ENCODE data around the gene PILRA. TPM values are rescaled to one million over a fixed set of nuclear protein-coding genes. Genes with fewer than 3 reads are reported as not detected.

Gene PILRA
- total RNA-seq, 1 donor from 2014 or later = 25.8 TPM

DNA sequence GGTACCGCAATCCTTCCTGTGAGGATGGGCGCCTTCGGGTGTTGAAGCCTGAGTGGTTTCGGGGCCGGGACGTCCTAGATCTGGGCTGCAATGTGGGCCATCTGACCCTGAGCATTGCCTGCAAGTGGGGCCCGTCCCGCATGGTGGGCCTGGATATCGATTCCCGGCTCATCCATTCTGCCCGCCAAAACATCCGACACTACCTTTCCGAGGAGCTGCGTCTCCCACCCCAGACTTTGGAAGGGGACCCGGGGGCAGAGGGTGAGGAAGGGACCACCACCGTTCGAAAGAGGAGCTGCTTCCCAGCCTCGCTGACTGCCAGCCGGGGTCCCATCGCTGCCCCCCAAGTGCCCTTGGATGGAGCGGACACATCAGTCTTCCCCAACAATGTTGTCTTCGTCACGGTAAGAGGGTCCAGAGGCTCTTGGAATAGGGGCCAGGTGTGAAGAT is 58.0 kb downstream of the PILRA start:
- peak overlapping the region; percentile 99 to 100 for H3K27ac ChIP-seq
- H3K36me3 ChIP-seq = peaks cover 11 to 26% of the 10 kb centered on the region in 2 donors
- intact Hi-C loops (cut with DNase I) = loop anchor here (10.0 kb wide), 1 partner anchor 813 kb away; the partner anchor contains the start of gene FIS1
- peak in 1 of 2 donors; percentile 70 for DNase-seq (ENCODE audit: low spot score in 2 of 2)
- no peaks in the 10 kb centered on the region for H3K27me3 ChIP-seq
- TF ChIP-seq, protein P1, sequence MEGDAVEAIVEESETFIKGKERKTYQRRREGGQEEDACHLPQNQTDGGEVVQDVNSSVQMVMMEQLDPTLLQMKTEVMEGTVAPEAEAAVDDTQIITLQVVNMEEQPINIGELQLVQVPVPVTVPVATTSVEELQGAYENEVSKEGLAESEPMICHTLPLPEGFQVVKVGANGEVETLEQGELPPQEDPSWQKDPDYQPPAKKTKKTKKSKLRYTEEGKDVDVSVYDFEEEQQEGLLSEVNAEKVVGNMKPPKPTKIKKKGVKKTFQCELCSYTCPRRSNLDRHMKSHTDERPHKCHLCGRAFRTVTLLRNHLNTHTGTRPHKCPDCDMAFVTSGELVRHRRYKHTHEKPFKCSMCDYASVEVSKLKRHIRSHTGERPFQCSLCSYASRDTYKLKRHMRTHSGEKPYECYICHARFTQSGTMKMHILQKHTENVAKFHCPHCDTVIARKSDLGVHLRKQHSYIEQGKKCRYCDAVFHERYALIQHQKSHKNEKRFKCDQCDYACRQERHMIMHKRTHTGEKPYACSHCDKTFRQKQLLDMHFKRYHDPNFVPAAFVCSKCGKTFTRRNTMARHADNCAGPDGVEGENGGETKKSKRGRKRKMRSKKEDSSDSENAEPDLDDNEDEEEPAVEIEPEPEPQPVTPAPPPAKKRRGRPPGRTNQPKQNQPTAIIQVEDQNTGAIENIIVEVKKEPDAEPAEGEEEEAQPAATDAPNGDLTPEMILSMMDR (IDR thresholded peaks at IDR 0.05) = no peak
- H3K4me3 ChIP-seq = peak overlapping the region in 1 of 2 donors; percentile 82
- H3K4me1 ChIP-seq = peaks cover 8 to 33% of the 10 kb centered on the region in 2 donors
- H3K9me3 ChIP-seq = no peaks in the 10 kb centered on the region

DNA sequence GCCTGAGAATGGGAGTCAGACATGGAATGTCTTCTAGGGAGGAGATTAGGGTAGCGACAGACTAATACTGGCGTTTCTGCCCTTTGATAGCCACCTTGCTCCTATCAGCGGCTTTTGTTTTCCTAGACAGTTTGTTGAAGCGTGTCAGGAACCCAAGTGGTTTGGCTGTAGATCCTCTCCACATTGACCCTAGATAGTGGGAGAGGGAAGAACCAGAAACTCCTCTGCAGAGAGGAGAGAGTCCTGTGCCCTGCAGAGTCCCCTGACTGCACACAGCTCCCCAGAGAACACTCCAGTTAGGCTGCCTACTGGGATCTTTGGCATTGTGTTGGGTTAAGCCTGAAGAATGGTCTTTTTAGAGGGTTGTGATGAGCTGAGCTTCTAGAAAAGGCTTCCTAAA is 58.8 kb downstream of the PILRA start:
- H3K27me3 ChIP-seq = no peaks in the 10 kb centered on the region
- H3K4me3 ChIP-seq = no peak overlapping the region
- no peak for DNase-seq (ENCODE audit: low spot score in 2 of 2)
- peaks cover 8 to 33% of the 10 kb centered on the region in 2 donors for H3K4me1 ChIP-seq
- H3K27ac ChIP-seq = no peak overlapping the region
- H3K9me3 ChIP-seq = no peaks in the 10 kb centered on the region
- intact Hi-C loops (cut with DNase I) = loop anchor here (10.0 kb wide), 1 partner anchor 813 kb away; the partner anchor contains the start of gene FIS1
- peaks cover 11 to 26% of the 10 kb centered on the region in 2 donors for H3K36me3 ChIP-seq
- TF ChIP-seq, protein P1 (IDR thresholded peaks at IDR 0.05) = no peak

DNA sequence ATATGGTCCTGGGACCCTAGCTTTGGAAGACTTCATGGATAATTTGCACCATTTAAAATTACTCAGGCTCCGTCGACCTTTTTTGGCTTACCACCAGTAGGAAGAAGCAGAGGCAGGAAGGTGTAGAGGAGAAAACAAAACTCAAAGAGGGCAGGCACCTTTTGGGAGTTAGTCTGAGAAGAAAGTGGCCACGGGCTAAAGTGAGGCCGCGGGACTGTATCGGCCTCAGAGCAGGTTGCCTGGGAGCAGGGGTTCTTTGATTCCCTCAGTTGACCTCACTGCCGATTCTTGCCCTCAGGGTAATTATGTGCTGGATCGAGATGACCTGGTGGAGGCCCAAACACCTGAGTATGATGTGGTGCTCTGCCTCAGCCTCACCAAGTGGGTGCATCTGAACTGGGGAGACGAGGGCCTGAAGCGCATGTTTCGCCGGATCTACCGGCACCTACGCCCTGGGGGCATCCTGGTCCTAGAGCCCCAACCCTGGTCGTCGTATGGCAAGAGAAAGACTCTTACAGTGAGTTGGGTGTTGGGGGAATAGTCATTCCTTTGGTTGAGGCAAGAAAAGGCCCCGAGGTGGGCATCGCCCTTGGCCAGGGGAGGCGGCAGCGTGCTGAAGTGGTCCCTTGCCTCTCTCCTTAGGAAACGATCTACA is 59.5 kb downstream of the PILRA start:
- Histone ChIP-seq H3K9me3 (no peaks in the 10 kb centered on the region), H3K4me1 (peaks cover 6 to 32% of the 10 kb centered on the region in 2 donors), H3K36me3 (peaks cover 11 to 26% of the 10 kb centered on the region in 2 donors), H3K27ac (peak overlapping the region in 1 of 2 donors; percentile 12), H3K4me3 (no peak overlapping the region), H3K27me3 (no peaks in the 10 kb centered on the region)
- TF ChIP-seq, protein P1 (IDR thresholded peaks at IDR 0.05) = no peak
- no peak for DNase-seq (ENCODE audit: low spot score in 2 of 2)
- intact Hi-C loops (cut with DNase I) = loop anchor here (10.0 kb wide), 1 partner anchor 812 kb away; the partner anchor contains the start of gene FIS1

DNA sequence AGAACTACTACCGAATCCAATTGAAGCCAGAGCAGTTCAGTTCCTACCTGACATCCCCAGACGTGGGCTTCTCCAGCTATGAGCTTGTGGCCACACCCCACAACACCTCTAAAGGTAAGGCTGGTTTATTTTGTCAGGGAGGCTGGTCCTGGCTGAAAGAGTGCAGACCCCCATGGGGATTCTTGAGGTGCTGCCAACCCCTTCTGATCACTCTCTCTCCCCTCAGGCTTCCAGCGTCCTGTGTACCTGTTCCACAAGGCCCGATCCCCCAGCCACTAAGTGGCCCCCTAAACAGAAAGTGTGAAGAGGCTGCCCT is 59.9 kb downstream of the PILRA start:
- H3K9me3 ChIP-seq = no peaks in the 10 kb centered on the region
- H3K27me3 ChIP-seq = no peaks in the 10 kb centered on the region
- intact Hi-C loops (cut with DNase I) = loop anchor here (10.0 kb wide), 1 partner anchor 812 kb away; the partner anchor contains the start of gene FIS1
- peak in 1 of 2 donors; percentile 62 for DNase-seq (ENCODE audit: low spot score in 2 of 2)
- H3K27ac ChIP-seq = peak overlapping the region in 1 of 2 donors; percentile 12
- peaks cover 11 to 26% of the 10 kb centered on the region in 2 donors for H3K36me3 ChIP-seq
- no peak overlapping the region for H3K4me3 ChIP-seq
- peaks cover 4 to 29% of the 10 kb centered on the region in 2 donors for H3K4me1 ChIP-seq
- TF ChIP-seq, protein P1 (IDR thresholded peaks at IDR 0.05) = no peak

DNA sequence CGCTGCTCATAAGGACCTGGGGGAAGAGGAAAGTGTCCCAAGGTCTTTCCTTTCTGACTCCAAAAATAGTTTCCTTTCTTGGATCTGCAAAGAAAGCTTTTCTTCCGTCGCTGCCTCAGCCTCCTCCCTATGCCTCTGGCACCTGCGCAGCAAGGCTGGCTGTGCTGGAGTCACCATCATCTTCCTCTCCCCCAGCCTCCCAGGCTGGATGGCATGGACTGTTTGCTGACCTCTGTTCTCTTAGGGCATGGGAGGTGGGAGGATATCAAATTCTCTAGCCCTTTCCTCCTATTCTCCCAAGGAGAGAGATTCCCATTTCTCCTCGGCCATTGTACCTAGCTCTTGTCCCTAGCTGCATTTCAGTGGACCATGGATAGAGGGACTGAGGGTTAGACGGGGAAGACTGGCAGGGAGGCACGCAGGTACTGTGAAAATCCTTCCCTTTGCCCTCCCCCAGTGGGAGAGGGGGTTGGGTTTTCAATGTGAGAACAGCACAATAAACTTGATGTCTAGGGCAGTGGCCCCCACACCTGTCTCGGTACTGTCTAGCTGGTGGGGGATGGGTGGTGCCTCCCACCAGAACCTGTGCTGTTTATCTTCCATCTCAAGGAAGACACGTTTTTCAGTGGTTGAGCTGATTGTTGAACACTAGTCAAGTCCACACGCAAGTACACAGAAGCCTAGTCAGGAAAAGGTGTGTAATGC is 60.5 kb downstream of the PILRA start:
- H3K27me3 ChIP-seq = no peaks in the 10 kb centered on the region
- H3K36me3 ChIP-seq = peaks cover 11 to 26% of the 10 kb centered on the region in 2 donors
- no peak for DNase-seq (ENCODE audit: low spot score in 2 of 2)
- peaks cover 4 to 29% of the 10 kb centered on the region in 2 donors for H3K4me1 ChIP-seq
- no peak overlapping the region for H3K4me3 ChIP-seq
- intact Hi-C loops (cut with DNase I) = loop anchor here (10.0 kb wide), 1 partner anchor 811 kb away; the partner anchor contains the start of gene FIS1
- TF ChIP-seq, protein P1 (IDR thresholded peaks at IDR 0.05) = no peak
- peak overlapping the region in 1 of 2 donors; percentile 12 for H3K27ac ChIP-seq
- H3K9me3 ChIP-seq = no peaks in the 10 kb centered on the region

Data from ascending aorta (tissue), 2 donors.